A673 (cell line): ENCODE data around the gene XPA. TPM values are rescaled to one million over a fixed set of nuclear protein-coding genes. Genes with fewer than 3 reads are reported as not detected.

Experiments
- BruUV-seq: library from RNA; stranded (reverse); fragments of 400-500 nt; replicated peaks from 2 replicates; lab custom pipeline; 2021; lab: Mats Ljungman, UMichigan
- CTCF ChIA-PET: fragments of 300-600 bp; sonication (Branson Sonifier 250); formaldehyde crosslinking; loops from one replicate; lab custom pipeline; 2022; ENCODE audit warnings: antibody characterized with exemption; lab: Charles Lee
- POLR2A ChIA-PET: fragments of 300-600 bp; sonication (Branson Sonifier 250); formaldehyde crosslinking; loops from one replicate; lab custom pipeline; 2022; ENCODE audit warnings: antibody characterized with exemption; ENCODE audit not compliant: low non-redundant PET; lab: Charles Lee
- DNase-seq: peaks from one replicate; pipeline ENCODE4 v3.0.0-alpha.2; 2015; ENCODE audit warnings: low spot score
- H3K27ac ChIP-seq: fragments of 200-600 bp; sonication (generic); 2 replicates; pipeline ENCODE4 v1.5.1; 2016; ENCODE audit warnings: mixed run types, low read depth, mild to moderate bottlenecking, mixed read lengths, antibody characterized with exemption, low read length; ENCODE audit not compliant: poor library complexity, severe bottlenecking
- H3K27me3 ChIP-seq: fragments of 200-600 bp; sonication (generic); replicated peaks from 2 replicates; pipeline ENCODE4 v1.6.1; 2017; ENCODE audit warnings: mixed run types, low read depth, mild to moderate bottlenecking, mixed read lengths, antibody characterized with exemption, low read length; ENCODE audit not compliant: insufficient read depth, poor library complexity
- H3K36me3 ChIP-seq: fragments of 200-600 bp; sonication (generic); 2 replicates; pipeline ENCODE4 v1.6.1; 2016; ENCODE audit warnings: mixed run types, mild to moderate bottlenecking, mixed read lengths, antibody characterized with exemption, low read length; ENCODE audit not compliant: insufficient read depth, poor library complexity, severe bottlenecking
- H3K4me1 ChIP-seq: fragments of 200-600 bp; sonication (generic); 2 replicates; pipeline ENCODE4 v1.6.1; 2017; ENCODE audit warnings: mixed run types, mild to moderate bottlenecking, mixed read lengths, antibody characterized with exemption, low read length; ENCODE audit not compliant: insufficient read depth, poor library complexity, severe bottlenecking
- H3K4me3 ChIP-seq: fragments of 200-600 bp; sonication (generic); 2 replicates; pipeline ENCODE4 v1.5.1; 2016; ENCODE audit warnings: low read depth, mixed run types, mild to moderate bottlenecking, mixed read lengths, low read length; ENCODE audit not compliant: poor library complexity, severe bottlenecking
- H3K9me3 ChIP-seq: fragments of 200-600 bp; sonication (generic); 2 replicates; pipeline ENCODE4 v1.6.1; 2016; ENCODE audit warnings: mixed run types, low read depth, mild to moderate bottlenecking, mixed read lengths, antibody characterized with exemption, low read length; ENCODE audit not compliant: poor library complexity, severe bottlenecking
- EZH2 ChIP-seq: fragments of 200-600 bp; sonication (generic); IDR thresholded peaks from 2 replicates; pipeline ENCODE4 v1.6.1; 2017; ENCODE audit warnings: borderline replicate concordance, low read depth, mild to moderate bottlenecking, mixed read lengths, antibody characterized with exemption, low read length; ENCODE audit not compliant: poor library complexity, severe bottlenecking
- intact Hi-C: fragments of 100-400 bp; cut with micrococcal nuclease; formaldehyde crosslinking; loops from one replicate; pipeline ENCODE4 v1.10.0; 2022; ENCODE audit not compliant: unreplicated experiment
- total RNA-seq: library from RNA; stranded (reverse); gene quantifications from 2 replicates; pipeline ENCODE4 v1.2.3, GENCODE V29; 2021
- TF ChIP-seq, protein P1 (sequence below): fragments of 300-800, 200-600 bp; sonication (generic); conservative IDR thresholded peaks from 2 replicates; pipeline ENCODE4 v1.5.1; 2017; ENCODE audit warnings: low read depth, mild to moderate bottlenecking, antibody characterized with exemption, low read length, moderate library complexity, mixed read lengths

The XPA gene
- total RNA-seq, 1 experiment from 2014 or later: 15.6 TPM

DNA sequence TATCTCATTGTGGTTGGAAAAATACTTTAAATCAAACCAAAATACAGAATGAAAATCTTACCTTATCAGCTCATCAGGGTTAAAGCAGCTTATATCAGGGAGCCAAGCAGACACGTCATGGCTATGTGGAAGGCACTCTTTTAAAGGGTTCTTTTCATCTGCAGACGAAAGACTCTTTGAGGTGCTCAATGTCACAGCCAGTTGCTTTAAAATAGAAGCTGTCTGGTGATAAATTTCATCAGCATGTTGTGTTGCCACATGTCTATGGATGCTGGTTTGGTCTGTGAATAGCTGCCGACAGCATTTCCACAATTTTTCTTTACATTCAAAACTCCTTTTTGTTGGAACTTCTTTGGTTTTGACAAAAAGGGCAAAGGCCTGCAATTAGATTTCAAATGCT lies 71.5 kb downstream of the XPA start:
- no peak for TF ChIP-seq EZH2
- TF ChIP-seq, protein P1, sequence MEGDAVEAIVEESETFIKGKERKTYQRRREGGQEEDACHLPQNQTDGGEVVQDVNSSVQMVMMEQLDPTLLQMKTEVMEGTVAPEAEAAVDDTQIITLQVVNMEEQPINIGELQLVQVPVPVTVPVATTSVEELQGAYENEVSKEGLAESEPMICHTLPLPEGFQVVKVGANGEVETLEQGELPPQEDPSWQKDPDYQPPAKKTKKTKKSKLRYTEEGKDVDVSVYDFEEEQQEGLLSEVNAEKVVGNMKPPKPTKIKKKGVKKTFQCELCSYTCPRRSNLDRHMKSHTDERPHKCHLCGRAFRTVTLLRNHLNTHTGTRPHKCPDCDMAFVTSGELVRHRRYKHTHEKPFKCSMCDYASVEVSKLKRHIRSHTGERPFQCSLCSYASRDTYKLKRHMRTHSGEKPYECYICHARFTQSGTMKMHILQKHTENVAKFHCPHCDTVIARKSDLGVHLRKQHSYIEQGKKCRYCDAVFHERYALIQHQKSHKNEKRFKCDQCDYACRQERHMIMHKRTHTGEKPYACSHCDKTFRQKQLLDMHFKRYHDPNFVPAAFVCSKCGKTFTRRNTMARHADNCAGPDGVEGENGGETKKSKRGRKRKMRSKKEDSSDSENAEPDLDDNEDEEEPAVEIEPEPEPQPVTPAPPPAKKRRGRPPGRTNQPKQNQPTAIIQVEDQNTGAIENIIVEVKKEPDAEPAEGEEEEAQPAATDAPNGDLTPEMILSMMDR: no peak
- no peak for DNase-seq
- Histone ChIP-seq H3K36me3 (peaks cover 28% of the 10 kb centered on the region), H3K4me3 (no peak overlapping the region), H3K9me3 (no peaks in the 10 kb centered on the region), H3K27ac (no peak overlapping the region), H3K4me1 (no peaks in the 10 kb centered on the region), H3K27me3 (no peaks in the 10 kb centered on the region)
- POLR2A ChIA-PET: no interaction called here
- intact Hi-C loops: no loop called here
- no TSS peak for BruUV-seq
- CTCF ChIA-PET: no interaction called here

Other genes starting within 250 kb of the XPA start
- gene TMOD1, start 195.7 kb downstream of the XPA start, total RNA-seq: 0.09 and 0.24 TPM in 2 replicates
- 29.7 and 31.2 TPM in 2 replicates for gene TSTD2, start 64.0 kb downstream of the XPA start, total RNA-seq
- 49.8 and 57.9 TPM in 2 replicates for gene NCBP1, start 63.5 kb downstream of the XPA start, total RNA-seq
- gene FOXE1, start 155.9 kb upstream of the XPA start, total RNA-seq: not detected in 2 replicates
- gene TRMO, start 225.2 kb upstream of the XPA start, total RNA-seq: 8.9 and 10.3 TPM in 2 replicates
- not detected in 2 replicates for gene HEMGN, start 240.8 kb upstream of the XPA start, total RNA-seq